ENCODE data around the gene SLC27A3. TPM values are rescaled to one million over a fixed set of nuclear protein-coding genes. Genes with fewer than 3 reads are reported as not detected.
A peak's percentile ranks its signal among the peaks of the same experiment; 100 is the strongest.

Gene SLC27A3
- total and polyA plus RNA-seq, 9 of the 15 experiments (the other 6 are each of a cell fraction or from before 2014, with no cell fraction given) = 0.57 to 5.2 (median 2.8) TPM

- TF ChIP-seq CTCF (IDR thresholded peaks at IDR 0.05 in 2 of 3, conservative IDR thresholded peaks at IDR 0.05 in 1 of 3; ENCODE audit: insufficient read depth in 2 of 3, low read depth in 1 of 3, low read length in 3 of 3) = peak; percentile 93 to 95 (median 93)
- TF ChIP-seq ZBTB43 (CRISPR knock-in tag; IDR thresholded peaks at IDR 0.05) = no peak
- no peak for TF ChIP-seq SRSF3 (IDR thresholded peaks at IDR 0.05; ENCODE audit: insufficient read depth, low read length)
- no peak for TF ChIP-seq HIVEP1 (CRISPR knock-in tag; IDR thresholded peaks at IDR 0.05)
- no peak for TF ChIP-seq TEAD1 (CRISPR knock-in tag; IDR thresholded peaks at IDR 0.05)
- no peak for TF ChIP-seq ZNF124 (CRISPR knock-in tag; IDR thresholded peaks at IDR 0.05)
- no peak for TF ChIP-seq PCBP1 (IDR thresholded peaks at IDR 0.05; ENCODE audit: low read depth, low read length, poor library complexity, severe bottlenecking)
- no peak for TF ChIP-seq ZNF253 (CRISPR knock-in tag; conservative IDR thresholded peaks at IDR 0.05)
- no peak for TF ChIP-seq FOSL1 (tag; conservative IDR thresholded peaks at IDR 0.05)
- TF ChIP-seq SIRT6 (IDR thresholded peaks at IDR 0.05; ENCODE audit: low read depth, low read length) = no peak
- 0 out of 4 replicates have a peak, but pooled peaks of 1 of the 2 experiments have one; percentile 14 for TF ChIP-seq NRF1 (conservative IDR thresholded peaks at IDR 0.05 in 1 of 2, IDR thresholded peaks at IDR 0.05 in 1 of 2)
- TF ChIP-seq, protein P1, sequence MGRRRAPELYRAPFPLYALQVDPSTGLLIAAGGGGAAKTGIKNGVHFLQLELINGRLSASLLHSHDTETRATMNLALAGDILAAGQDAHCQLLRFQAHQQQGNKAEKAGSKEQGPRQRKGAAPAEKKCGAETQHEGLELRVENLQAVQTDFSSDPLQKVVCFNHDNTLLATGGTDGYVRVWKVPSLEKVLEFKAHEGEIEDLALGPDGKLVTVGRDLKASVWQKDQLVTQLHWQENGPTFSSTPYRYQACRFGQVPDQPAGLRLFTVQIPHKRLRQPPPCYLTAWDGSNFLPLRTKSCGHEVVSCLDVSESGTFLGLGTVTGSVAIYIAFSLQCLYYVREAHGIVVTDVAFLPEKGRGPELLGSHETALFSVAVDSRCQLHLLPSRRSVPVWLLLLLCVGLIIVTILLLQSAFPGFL (CRISPR knock-in tag; IDR thresholded peaks at IDR 0.05) = no peak
- no peak for TF ChIP-seq ATF7 (IDR thresholded peaks at IDR 0.05)
- peak; percentile 88 for TF ChIP-seq SMC3 (conservative IDR thresholded peaks at IDR 0.05; ENCODE audit: insufficient read depth, low read depth, low read length)
- TF ChIP-seq, protein P2, sequence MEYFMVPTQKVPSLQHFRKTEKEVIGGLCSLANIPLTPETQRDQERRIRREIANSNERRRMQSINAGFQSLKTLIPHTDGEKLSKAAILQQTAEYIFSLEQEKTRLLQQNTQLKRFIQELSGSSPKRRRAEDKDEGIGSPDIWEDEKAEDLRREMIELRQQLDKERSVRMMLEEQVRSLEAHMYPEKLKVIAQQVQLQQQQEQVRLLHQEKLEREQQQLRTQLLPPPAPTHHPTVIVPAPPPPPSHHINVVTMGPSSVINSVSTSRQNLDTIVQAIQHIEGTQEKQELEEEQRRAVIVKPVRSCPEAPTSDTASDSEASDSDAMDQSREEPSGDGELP (CRISPR knock-in tag; IDR thresholded peaks at IDR 0.05; ENCODE audit: borderline replicate concordance) = peak; percentile 45; the same call in 1 of the 2 replicates
- no peak for TF ChIP-seq ARID3B (CRISPR knock-in tag; IDR thresholded peaks at IDR 0.05; ENCODE audit: borderline replicate concordance)
- TF ChIP-seq NELFE (IDR thresholded peaks at IDR 0.05; ENCODE audit: insufficient read depth, insufficient read length) = no peak
- no peak for TF ChIP-seq PHB2 (IDR thresholded peaks at IDR 0.05; ENCODE audit: low read depth)
- TF ChIP-seq NFE2L1 (tag; IDR thresholded peaks at IDR 0.05; ENCODE audit: borderline replicate concordance, low read depth) = no peak
These were observed 25.7 kb upstream of the SLC27A3 start (continued) for GRCh38 chr1:153749408-153750005.

All from K562 (cell line).